T-helper 22 cell (primary cell): ENCODE data around the gene CLCN6.

Experiments used
- DNase-seq: peaks from one replicate; pipeline ENCODE4 v3.0.0-alpha.2; 2020; ENCODE audit warnings: low read depth

Gene CLCN6

DNA sequence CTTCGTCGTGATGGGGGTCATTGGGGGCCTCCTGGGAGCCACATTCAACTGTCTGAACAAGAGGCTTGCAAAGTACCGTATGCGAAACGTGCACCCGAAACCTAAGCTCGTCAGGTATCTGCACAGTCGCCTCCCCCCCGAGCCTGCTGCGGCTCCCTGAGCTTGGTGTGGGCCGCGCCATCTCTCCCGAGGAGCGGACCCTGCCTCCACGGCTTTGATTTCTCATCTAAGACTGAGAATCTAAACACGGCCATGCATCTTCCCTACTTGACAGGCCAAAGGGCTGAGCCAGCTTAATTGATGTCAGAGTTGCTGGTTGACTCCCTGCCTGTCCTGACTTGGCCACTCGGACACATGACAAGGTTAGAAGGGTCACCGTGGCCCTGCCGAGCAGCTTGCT lies 22.5 kb downstream of the CLCN6 start:
- DNase-seq: no peak

DNA sequence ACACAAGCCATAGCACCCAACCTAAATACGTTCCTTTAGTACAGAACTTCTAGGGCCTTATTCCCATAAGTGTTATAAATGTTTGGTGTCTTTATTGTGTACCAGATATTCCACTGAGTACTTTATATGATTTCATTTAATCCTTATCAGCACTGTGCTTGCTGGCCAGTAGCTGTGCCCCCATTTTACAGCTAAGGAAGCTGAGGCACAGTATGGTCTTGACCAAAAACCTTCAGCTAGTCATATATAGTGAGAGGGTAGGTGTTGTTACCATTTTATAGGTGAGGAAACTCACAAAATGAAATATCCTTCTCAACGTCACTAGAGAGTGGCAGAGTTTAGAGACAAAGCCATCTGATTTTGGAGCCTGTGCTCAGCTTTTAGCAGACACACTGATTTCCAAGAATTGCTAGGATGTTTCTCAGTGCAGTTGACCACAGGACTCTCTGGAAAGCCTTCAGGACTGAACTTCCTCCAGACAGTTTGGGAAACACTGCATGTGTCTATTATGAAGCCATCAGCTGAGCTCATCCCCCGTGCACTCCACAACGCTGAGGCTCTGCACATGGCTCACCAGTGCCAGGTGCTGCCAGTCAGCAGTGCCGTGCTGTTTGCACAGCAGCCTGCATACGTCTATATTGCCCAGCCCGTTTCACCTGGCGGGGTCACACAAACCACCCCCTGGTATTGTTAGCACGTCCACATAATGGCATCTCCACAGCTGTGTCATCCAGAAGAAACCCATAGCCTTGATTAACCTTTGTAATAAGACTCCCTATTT lies 26.1 kb downstream of the CLCN6 start:
- DNase-seq: no peak

- no peak for DNase-seq
These were observed 27.5 kb downstream of the CLCN6 start for GRCh38 chr1:11833497-11833896.

- DNase-seq: no peak
These were observed 27.9 kb downstream of the CLCN6 start for GRCh38 chr1:11833900-11834299.

DNA sequence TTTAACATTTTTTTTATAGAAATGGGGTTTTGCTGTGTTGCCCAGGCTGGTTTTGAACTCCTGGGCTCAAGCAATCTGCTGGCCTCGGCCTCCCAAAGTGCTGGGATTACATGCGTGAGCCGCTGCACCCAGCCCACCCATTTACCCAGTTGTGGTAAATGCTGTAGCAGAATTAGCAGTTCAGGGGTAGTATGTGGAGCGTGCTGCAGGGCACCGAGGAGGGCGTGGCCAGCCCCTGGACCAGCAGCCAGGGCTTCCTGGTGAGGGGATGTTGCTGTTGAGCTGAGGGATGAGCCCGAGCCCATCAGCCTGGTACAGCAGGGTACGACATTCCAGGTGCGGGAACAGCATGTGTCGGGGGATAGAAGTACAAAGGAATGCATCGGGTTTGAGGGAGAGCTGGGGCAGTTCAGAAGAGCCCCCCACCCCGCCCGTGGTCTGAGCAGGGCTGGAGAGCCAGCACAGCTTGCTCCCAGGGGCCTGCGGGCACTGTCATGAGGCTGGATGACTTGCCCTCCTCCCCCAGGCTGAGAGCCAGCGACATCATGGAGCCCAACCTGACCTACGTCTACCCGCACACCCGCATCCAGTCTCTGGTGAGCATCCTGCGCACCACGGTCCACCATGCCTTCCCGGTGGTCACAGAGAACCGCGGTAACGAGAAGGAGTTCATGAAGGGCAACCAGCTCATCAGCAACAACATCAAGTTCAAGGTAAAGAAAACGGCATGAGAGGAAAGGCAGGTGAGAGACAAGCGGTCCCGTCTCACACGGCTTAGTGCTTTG lies 29.6 kb downstream of the CLCN6 start:
- no peak for DNase-seq

- no peak for DNase-seq
These were observed 31.2 kb downstream of the CLCN6 start for GRCh38 chr1:11836955-11837766.

DNA sequence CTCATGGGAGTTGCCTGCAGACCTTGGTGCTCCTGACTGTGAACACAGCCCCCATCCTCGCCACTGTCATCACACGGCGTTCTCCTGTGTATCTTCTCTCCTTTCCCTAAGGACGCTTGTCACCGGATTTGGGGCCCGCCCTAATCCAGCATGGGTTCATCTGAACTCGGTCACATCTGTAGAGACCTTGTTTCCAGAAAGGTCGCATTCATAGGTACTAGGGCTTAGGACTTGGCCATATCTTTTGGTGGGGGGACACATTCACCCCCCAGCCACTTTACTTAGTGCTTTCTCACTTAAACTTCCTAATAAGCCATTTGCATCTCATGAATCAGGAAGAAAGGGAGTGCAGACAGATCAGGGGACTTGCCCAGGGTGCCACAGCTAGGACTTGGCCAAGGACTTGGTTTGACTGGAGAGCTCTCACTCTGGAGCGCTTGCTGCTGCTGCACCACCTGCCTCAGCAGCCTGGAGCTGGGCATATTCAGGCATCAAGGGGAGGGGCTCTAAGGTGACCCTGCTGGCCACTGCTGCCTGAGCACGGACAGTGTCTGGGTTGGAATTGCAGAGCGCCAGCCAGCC lies 31.9 kb downstream of the CLCN6 start:
- no peak for DNase-seq

DNA sequence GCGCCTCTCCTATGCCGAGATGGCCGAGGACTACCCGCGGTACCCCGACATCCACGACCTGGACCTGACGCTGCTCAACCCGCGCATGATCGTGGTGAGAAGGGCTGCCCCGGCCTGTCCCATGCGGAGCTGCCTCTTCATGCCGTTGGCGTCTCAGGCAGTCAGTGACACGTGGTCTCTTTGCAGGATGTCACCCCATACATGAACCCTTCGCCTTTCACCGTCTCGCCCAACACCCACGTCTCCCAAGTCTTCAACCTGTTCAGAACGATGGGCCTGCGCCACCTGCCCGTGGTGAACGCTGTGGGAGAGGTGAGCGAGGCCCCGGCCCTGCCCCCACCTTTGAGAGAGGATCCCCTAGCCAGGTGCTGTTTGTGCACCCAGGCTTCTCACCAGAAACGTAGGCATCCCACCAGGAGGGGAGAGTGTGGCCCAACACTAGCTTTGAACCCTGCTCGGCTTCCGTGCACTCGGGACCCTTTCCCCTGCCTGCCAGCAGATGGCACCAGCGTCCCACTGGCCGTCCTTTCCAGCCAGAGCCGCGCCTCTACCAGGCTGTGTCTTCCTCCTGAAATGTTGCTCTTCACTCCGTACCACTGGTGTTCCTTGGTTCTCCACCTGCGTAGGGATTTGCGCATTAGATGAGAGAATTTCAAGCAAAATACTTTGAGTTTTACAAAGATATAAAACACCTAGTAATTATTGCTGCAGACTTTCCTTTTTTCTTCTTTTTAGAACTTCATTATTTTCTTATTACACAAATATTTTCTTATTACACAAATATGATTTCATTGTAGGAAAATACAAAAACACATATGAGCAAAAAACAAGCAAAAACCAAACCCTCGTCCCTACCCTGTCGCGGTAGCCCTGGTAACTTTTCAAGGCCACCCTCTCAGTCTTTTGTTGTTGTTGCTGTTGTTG lies 32.6 kb downstream of the CLCN6 start:
- peak; percentile 33 for DNase-seq

- DNase-seq: no peak
These were observed 34.0 kb downstream of the CLCN6 start for GRCh38 chr1:11839727-11840705.

DNA sequence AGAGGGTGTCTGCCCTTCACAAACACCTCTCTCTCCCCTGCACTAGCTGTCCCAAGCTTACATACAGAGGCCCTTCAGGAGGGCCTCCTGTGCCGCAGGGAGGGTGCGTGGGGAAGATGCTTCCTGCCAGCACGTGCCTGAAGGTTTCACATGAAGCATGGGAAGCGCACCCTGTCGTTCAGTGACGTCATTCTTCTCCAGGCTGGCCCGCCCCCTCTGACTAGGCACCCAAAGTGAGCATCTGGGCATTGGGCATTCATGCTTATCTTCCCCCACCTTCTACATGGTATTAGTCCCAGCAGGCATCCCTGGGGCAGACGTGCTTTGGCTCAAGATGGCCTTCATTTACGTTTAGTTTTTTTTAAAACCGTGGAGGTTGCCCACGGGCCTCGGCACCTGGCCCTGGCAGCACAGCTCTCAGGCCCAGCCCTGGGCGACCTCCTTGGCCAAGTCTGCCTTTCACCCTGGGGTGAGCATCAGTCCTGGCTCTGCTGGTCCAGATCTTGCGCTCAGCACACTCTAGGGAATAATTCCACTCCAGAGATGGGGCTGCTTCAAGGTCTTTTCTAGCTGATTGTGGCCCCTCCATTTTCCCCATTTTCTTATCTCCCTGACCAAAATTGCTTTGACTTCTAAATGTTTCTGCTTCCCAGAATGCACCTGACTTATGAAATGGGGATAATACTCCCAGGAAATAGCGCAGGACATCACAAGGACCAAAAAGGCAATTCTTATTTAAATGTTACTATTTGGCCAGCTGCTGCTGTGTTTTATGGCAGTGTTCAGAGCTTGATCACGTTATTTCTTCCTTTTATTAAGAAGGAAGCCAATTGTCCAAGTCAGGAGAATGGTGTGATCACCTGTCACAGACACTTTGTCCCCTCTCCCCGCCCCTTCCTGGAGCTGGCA lies 35.5 kb downstream of the CLCN6 start:
- no peak for DNase-seq

DNA sequence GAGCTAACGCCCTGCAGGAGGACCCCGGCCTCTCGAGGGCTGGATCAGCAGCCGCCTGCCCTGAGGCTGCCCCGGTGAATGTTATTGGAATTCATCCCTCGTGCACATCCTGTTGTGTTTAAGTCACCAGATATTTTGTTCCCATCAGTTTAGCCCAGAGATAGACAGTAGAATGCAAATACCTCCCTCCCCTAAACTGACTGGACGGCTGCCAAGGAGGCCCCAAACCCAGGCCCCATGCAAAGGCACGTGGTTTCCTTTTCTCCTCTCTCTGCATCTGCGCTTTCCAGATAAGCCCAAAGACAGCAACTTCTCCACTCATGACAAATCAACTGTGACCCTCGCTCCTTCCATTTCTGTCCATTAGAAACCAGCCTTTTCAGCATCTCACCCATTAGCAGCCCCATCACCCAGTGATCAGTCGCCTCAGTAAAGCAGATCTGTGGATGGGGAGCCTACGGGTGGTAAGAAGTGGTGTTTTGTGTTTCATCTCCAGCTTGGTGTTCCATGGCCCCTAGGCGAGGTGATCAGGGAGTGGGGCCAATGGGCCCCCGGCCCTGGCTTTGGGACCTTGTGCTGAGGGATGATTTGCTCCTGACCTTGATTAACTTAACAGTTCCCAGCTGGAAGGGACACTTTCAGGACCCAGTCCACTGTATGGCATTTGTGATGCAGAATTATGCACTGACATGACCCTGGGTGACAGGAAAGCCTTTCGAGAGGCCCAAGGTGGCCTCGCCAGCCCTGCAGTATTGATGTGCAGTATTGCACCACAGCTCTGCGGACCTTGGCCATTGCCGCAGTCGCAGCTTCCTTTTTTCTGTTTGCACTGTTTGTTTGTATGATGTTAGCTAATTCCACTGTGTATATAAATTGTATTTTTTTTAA lies 36.4 kb downstream of the CLCN6 start:
- DNase-seq: no peak

DNA sequence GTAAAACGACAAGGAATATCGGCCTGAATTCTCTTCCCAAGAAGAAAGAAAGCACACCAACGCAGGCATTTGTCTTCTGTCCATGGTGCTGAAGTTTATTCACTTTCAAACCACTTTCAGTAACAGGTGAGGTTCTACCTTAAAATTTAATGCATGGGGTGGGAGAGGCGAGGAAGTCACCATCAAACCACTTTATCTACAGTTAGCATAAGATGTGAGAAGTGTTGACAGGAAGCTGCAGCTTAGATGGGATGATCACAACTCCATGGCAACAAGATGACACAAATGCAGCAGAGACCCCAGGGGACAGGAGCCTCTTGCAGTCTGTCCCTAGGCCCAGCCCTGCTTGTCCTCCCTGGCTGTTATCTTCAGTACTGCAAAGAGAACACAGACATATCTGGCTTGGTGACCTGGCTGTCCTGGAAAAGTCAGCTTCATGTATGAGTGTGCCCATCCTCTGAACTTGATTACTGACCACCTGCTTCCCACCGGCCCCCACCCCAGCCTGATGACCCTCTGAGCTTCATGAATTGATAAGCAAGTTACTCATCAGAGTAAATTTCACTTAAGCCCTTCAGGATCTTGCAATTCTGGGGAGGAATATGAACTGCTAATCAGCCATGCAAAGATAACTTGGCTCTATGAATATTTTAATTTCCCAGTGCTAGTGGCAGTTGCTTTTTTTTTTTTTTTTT lies 39.8 kb downstream of the CLCN6 start:
- no peak for DNase-seq

GRCh38 chr1:11847667-11848372 lies 41.8 kb downstream of the CLCN6 start, which contains the start of gene NPPA:
NPPA (minus strand) TSS chr1:11847783; CDS start chr1:11847684, 99 bp downstream.
- DNase-seq: no peak

GRCh38 chr1:11848373-11848700 lies 42.3 kb downstream of the CLCN6 start:
- no peak for DNase-seq

- DNase-seq: no peak
These were observed 44.2 kb downstream of the CLCN6 start for GRCh38 chr1:11850156-11850555.

GRCh38 chr1:11851180-11851579 lies 45.2 kb downstream of the CLCN6 start:
- DNase-seq: no peak

DNA sequence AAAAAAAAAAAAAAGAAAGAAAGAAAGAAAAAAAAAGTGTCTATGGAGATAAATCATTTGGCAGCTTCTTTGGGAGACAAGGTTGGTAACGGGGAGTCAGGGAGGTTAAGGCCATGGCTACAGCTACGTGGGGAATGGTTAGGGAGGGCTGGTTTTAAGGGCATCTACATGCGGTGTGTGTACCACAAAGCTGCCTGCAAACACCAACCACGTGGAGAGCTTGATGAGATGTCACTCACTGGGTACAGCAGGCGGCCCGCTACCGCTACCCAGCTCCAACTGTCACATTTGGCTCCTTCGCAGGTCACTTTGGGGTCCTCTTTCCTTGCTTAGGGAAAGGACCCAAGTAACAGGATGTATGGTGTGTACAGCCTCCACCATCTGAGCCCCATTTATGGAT lies 48.5 kb downstream of the CLCN6 start:
- DNase-seq: no peak
